GM19239 (cell line): ENCODE data around the gene AKR1B1.

Source experiments
- DNase-seq: peaks from one replicate; pipeline ENCODE4 v3.0.0; 2011; ENCODE audit warnings: low spot score; ENCODE audit not compliant: insufficient read length
- FAIRE-seq: peaks from 2 replicates; lab custom pipeline; 2011; peaks lifted over from hg19 to GRCh38; lab: Jason Lieb, UNC

Gene AKR1B1

DNA sequence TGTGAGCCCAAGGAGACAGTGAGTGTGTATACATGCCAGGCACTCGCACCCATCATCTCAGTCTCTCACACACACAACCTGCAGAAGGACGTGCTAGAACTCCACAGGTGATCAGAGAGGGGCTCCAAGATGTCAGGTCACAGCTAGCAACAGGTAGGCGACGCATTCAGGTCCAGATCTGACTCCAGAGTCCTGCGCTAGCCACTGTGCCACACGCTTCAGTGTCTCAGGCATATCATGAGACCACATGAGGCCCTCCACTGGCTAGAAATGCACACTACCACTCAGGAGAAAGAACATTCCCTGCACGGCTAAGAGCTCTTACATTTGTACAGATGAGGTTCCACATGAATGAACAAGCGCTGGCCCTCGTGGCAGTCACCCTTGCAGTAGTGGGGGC is 11.5 kb downstream of the AKR1B1 start:
- DNase-seq: no peak

DNA sequence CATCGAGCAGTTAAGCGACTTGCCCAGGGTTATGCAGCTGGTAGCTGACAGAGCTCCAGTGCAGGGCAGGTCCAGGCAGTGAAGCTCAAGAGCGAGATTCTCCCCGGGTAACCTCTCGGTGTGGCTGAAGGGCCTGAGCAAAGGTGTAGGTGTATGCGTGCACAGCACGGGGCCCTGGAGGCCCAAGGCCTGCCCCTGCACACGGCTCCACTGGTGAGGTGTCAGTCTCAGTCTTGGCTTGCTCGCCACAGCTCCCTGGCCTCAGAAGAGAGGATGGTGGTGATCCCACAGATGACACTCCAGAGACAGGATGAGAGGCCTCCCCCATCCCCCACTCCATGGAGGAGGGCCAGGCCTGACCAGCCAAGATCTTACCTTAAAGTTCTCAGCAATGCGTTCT is 12.0 kb downstream of the AKR1B1 start:
- FAIRE-seq: no peak
- DNase-seq: no peak

More for the DNA sequence above, 11.5 kb downstream of the AKR1B1 start:
- FAIRE-seq: no peak

DNA sequence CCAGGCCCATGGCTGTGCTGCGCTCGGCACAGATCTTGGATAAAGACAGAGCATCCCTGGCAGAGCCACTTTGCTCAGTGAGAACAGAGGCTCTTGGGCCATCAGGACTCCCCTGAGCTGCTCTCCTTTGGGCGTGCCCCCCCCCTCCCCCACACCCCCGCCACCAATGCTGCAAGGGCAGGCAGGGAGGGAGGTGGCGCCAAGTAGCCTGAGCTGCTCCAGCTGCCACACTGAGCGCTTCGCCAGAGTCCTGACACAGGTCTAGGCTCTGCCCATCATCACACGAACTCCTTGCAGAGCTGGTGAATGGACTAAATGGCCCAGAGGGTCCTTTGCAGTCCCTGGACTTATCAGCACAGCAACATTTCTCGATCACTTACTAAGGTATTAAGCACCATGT is 12.5 kb downstream of the AKR1B1 start:
- no peak for FAIRE-seq
- no peak for DNase-seq

DNA sequence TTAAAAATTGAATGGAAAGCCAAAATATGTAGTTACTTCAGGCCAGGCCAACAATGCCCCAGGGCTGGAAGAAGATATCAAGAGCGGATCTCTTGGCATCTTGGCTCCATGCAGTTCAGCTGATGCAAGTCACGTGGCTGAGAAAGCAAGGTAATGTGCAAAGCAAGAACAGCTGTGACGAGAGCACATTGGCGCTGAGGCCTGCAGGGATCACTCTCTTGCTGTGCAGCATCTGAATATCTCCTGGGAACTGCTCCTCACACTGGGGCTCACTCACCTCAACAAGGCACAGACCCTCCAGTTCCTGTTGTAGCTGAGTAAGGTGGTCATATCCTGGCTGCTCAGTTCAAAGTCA is 14.0 kb downstream of the AKR1B1 start:
- DNase-seq (no peak), FAIRE-seq (no peak)

DNA sequence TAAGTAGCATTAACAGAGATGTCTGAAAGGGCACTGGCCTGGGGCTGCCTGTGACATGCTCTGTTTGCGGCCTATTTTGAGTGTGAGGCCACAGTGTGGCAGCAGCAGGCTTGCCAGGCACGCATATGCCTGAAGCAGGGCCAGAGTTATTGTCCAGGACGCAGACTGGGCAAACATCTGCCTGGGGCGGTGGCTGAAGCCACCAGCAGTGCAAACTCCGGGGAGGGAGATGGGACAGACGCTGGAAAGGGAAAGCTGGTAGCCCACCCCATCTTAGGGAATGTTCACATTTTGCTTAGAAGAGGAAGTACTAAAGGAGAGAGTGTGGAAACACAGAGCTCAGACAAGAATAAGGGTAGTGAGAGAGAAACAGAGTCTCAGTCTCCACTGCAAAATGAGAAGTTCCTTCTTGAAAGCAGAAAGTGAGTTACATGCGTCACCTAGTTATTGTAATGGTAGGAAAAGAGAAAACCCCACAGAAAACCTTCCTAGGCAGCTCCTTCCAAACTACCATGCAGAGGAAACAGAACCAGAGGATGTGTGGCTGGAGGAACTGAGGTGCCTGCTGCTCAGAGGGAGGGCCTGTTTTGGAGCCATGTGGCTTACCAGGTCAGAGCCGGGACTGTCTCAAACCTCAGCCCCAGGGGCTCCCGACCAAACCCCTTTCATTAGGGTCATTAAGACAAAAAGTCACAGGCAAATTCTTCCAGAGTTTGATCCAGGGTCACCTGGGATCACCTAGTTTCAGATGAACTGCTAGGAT is 14.5 kb downstream of the AKR1B1 start:
- DNase-seq (no peak), FAIRE-seq (no peak)

DNA sequence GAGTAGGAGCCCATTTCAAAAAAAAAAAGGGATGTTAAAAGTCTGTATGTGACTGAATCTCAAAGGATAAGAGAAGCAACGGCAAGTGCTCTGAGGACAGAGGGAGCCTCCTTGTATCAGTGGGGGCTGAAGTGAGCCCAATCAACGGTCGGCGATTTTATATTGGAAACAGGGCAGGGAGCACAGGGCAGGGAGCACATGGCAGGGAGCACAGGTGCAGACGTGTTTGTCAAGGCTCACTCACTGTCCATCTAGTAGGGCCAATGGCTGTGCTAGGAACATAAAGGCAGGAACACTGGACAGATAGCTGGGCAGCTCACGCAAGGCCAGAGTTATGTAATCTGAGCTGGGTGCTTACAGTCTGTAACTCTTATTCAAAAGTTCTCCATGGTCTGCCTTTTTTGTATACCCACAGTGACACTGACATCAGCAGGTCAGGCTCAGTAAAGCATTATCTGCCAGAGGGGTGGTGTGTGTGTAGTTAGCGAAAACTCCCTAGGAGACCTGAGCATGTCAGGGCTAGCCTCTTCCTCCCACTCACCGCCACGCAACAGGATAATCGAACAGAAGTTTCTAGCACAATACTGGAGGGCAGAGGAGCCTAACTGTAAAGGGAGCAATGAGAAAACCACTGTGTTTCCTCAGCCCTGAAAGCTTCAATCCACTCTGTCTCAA is 15.4 kb downstream of the AKR1B1 start:
- FAIRE-seq: no peak
- no peak for DNase-seq

DNA sequence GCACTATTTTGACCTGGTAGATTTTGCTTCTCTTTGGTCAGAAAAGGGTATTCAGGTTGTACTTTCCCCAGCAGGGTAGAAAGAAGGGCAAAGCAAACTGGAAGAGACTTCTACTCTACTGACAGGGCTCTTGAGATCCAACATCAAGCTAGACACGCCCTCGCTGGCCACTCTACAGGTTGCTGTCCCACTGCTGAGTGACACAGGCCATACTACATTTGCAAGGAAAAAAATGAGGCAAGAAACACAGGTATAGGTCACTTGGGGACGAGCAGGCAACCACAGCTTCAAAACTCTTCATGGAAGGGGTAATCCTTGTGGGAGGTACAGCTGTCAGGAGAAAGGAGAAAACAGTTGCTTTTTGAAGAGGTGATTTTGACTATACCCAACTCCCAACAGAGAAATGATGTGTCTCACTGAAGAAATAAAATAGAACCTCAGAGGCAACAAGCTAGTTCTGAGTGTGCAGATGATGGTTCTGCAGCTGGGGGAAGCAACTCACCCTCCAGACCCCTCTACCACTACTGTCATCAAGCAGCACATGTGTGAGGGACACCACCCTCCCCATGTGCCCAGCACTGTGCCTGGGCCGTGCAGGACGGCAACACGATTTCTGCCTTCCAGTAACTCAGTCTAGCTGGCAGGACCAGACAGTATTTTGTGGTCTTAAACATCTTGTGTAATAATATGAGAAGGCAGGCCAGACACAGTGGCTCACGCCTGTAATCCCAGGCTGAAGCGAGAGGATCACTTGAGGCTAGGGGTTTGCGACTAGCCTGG is 16.3 kb downstream of the AKR1B1 start:
- FAIRE-seq (no peak), DNase-seq (no peak)

DNA sequence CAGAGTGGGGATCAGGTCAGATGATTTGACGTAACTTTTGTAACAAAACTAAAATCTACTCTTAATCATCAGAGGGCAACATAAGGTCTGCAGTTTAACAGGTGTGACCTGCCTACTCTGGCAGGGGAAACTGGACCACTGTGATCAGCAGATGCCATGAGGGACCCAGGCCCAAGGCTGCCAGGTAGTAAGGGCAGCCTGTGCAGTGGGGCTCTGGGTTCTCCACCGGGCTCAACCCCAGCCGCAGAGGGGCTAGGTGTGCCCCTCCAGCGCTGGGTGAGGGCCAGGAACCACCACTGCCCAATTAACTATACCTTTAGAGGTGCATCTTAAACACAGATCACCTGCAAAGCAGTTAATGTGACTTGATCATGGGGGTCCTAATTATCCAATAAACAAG is 17.6 kb downstream of the AKR1B1 start:
- DNase-seq: no peak
- no peak for FAIRE-seq

DNA sequence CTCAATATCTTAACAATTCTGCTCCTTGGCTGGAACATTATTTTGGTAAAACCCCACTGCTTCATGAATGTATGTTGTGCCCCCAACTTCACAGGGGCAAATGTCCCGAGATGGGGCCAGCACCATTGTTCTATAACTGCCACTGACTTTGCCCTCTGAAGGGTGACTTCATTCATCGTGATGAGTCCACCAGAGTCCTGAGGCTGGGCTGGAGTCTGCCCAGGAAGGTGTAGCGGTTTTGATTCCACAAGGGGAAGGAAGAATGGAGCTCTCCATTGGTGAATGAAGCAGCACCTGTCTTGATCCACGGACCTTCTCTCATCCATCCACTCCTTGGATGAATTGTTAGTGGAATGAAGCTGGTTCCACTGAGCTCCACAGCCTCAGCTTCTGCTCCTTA is 18.4 kb downstream of the AKR1B1 start:
- no peak for DNase-seq
- FAIRE-seq: no peak

DNA sequence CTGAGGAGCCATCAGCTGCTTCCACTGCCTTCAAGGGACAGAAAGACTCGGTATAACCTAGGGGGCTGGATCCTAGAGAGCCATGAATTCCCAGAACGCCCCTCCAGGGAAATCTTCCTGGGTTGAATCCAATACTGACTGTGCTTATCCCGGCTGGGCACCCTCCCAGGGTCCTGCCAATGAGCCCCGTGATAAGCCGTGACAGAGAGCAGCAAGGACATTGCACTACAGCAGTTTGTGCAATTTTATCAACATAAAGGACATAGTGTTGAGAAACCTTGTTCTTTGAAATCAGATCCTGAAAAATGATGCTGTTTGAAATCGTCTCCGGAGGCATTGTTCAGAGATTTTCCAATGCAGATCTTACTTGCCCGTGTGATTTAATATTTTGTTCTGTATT is 18.8 kb downstream of the AKR1B1 start:
- DNase-seq (no peak), FAIRE-seq (no peak)

DNA sequence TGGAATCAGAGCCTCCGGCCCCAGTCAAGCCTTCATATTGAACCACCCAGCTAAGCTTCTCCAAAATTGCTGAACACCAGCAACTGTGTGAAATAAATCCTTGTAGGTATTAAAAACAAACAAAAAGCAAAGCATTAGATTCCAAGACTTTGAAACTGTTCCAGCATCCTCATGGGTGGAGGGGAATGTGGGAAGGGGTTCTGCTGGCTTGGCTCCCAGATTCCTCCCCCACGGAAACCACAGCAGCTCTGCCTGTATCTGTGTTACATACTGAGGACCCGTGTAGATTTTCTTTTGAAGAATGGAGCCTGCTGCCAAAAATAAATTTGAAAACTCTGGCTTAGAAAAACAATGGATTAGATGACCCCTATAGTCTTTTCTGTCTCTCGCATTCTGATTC is 20.0 kb downstream of the AKR1B1 start:
- DNase-seq (no peak), FAIRE-seq (no peak)

DNA sequence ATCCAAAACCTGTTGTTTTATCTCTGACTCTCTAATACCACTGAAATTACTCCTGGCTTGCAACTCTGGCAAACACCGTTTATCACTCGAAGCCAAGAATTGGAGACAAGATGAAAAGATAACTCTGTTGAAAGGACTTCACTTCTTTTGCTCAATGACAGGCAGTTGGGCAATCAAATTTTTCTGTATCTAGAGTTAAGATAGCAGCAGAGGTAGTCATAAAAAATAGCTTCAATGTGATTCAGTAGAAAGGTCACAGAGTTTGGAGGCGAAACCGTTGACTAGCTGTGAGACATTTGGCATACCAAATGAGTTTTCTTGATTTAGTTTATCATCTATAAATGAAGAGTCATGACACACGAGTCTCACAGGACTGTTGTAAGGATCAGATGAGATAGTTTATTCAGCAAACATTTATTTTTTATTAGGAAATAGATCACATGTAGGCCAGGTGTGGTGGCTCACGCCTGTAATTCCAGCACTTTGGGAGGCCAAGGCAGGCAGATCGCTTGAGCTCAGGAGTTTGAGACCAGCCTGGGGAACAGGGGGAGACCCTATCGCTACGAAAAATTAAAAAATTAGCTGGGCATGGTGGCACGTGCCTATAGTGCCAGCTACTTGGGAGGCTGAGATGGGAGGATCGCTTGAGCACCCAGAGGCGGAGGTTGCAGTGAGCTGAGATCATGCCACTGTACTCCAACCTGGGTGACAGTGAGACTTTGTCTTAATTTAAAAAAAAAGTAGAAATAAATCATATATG is 23.6 kb downstream of the AKR1B1 start:
- DNase-seq (no peak), FAIRE-seq (no peak)

DNA sequence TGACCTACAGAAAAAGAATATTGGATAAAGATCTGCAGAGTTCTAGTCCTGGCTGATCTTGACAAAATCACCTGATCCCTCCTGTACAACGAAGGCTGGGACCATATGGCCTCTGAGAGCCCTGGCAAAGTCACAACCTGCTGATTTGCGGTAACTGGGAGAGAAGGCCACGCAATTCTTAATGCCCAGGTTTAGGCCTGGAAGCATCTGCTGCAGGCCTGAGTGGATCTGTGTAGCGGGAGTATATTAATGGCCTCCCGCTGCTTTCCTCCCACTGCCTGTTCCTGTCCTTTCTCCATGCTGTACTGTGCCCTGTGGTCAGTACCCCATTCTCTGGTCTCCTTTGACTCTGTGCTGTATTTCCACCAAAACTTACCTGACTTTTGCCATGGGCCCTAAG is 24.2 kb downstream of the AKR1B1 start:
- DNase-seq (no peak), FAIRE-seq (no peak)

DNA sequence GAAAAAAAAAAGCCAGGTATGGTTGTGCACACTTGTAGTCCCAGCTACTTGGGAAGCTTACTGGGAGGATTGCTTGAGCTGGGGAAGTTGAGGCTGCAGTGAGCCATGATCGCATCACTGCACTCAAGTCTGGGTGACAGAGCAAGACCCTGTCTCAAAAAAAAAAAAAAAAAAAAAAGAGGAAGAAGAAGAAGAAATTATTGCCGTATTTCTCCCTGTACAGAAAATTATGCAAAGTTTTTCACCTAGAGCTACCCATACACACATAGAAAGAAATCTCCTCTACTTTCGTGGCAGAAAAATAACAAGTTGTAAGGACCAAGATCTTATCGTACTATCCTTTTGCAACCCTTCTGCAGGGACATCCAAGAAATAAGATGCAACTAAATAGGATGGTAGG is 25.5 kb downstream of the AKR1B1 start:
- FAIRE-seq: no peak
- DNase-seq: no peak

DNA sequence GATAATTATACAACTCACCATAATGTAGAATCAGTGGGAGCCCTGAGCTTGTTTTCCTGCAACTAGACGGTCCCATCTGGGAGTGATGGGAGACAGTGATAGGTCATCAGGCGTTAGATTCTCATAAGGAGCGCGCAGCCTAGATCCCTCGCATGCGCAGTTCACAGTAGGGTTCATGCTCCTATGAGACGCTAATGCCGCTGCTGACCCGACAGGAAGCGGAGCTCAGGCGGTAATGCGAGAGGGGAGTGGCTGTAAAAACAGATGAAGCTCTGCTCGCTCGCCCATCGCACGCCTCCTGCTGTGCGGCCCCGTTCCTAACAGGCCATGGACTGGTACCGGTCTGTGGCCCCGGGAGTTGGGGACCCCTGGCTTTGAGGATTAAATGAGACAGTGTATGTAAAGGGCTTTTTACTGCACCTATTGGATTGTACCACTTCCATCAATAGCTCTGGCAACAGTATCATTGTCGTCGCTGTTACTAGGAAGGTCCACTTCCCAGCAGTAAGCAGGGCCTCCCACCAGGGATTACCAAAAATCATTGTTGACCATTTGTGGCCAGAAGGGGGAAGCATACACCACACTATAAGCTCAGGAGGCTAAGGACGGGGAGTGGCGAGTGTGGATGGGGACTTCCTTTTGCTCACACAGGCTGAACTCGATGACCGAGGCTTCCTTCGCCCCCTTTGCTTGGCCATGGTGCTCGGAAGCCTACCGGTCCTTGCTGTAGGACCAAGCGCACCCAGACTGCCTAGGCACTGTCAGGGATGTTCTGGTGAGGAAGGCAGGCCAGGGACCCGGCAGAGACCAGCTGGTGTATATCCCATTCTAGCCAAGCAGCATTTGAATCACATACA is 26.4 kb downstream of the AKR1B1 start:
- DNase-seq (peak; percentile 78), FAIRE-seq (peak; percentile 95)

DNA sequence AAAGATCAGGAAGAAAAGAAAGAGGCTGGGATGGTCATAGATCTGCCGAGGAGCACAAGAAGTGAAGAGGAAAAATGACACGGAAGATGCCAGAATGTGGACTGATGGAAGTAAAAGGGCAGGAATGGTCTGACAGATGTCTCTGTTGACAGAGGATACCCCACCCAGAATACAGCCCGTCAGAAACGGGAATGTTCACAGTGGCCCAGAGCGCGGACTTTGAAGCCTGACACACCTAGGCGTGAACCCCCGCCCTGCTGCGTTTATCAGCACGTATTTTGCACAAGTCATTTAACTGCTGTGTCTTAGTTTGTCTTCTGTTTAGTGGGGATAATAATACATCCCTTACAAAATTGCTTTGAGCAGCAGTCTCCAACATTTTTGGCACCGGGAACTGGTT is 27.1 kb downstream of the AKR1B1 start:
- FAIRE-seq (no peak), DNase-seq (no peak)

DNA sequence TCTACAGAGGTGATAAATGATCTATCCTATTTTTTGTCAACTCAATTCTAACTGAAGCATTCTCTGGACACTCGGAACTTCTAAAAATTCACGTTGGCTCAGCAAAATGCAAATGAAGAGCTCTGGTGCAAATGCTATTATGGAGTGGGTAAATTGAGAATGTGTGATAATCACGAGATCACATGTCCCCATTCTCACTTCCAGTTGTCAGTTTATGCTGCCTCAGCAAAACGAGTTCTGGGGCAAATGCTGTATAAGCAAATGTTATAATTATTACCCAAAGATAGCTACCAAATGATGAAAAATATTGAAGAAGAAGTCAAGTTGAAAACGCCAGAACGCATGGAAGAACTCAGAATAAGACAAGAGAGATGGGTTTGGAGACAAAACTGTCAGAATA is 29.4 kb downstream of the AKR1B1 start:
- FAIRE-seq (no peak), DNase-seq (no peak)

DNA sequence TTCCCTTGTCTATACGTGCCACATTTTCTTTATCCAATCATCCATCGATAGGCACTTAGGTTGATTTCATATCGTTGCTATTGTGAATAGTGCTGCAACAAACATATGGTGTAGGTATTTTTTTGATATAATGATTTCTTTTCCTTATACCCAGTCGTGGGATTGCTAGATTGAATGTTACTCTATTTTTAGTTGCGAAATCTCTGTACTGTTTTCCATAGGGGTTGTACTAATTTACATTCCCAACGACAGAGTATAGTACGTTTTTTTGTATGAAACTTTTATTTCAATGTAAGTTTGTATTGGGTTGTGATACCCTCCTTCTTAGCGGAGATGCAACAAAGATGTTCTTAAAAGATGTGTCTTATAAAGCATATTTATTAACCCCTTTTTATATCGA is 30.0 kb downstream of the AKR1B1 start:
- FAIRE-seq: no peak
- DNase-seq: no peak

DNA sequence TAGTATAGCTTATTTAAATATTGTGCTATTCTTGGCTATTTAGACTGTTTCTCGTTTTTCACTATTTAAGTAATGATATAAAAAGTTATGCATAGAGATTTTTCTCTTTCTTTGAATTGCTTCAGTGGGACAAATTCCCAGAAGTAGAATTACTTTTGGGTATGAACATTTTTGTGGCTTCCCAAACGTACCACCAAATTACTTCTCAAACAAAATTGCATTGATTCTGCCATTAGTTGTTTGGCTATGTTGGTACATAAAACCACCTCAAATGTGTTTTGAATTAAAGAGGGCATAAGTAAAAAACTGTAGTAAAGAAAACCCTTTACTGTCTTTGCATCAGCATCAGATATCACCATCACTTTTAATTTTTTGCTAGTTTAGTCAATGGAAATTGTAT is 31.0 kb downstream of the AKR1B1 start:
- FAIRE-seq: no peak

DNA sequence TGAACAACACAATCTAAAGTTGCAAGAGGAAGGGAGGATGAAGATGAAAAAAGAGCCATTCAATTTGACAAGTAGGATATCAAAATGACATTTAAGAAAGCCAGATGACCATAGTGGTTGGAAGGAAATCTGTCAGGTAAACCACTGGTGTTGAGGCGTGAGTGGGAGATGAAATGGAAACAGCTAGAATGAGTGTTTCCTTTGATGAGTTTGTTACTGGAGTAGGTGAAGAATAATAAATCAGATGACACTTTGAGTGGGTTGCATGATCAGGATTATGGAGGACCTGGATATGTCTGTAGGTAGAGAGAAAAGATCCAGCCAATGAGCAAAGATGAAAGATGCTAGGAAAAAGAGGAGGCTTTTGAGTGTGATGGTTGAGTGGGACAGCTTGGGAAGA is 33.1 kb downstream of the AKR1B1 start:
- no peak for FAIRE-seq
- no peak for DNase-seq

More for the DNA sequence above, 31.0 kb downstream of the AKR1B1 start:
- no peak for DNase-seq
